Thoracic aorta (tissue), 2 donors: Measurements from ENCODE around the gene NR1H4. TPM values are rescaled to one million over a fixed set of nuclear protein-coding genes. Genes with fewer than 3 reads are reported as not detected.
"Not testable (repeated sequence)": the region's sequence is repeated elsewhere in the genome, so short reads cannot be mapped to it uniquely, and the experiment has no call there.

Source experiments
- ATAC-seq: fragments of 150-250 bp; one replicate; pipeline ENCODE4 v1.8.0; 2017; ENCODE audit warnings: low read depth; ENCODE audit not compliant: insufficient number of reproducible peaks, low FRiP score
- DNase-seq: peaks from one replicate; pipeline ENCODE4 v3.0.0-alpha.2; 2020; ENCODE audit warnings: low spot score
- H3K27ac ChIP-seq, 2 donors: fragments of 200-600 bp; sonication (generic); 1 replicate in 1 of 2; 2 replicates in 1 of 2; pipeline ENCODE4 v1.5.1; 2016; ENCODE audit warnings: mild to moderate bottlenecking in 2 of 2, moderate library complexity in 2 of 2
- H3K27me3 ChIP-seq: fragments of 200-600 bp; sonication (generic); replicated peaks from 2 replicates; pipeline ENCODE4 v1.6.0; 2016; ENCODE audit warnings: mild to moderate bottlenecking; ENCODE audit not compliant: insufficient read depth
- H3K36me3 ChIP-seq: fragments of 200-600 bp; sonication (generic); one replicate; pipeline ENCODE4 v1.5.1; 2016
- H3K4me1 ChIP-seq, 2 donors: fragments of 200-600 bp; sonication (generic); 1 replicate in 1 of 2; 2 replicates in 1 of 2; pipeline versions ENCODE4 v1.5.1 to v1.6.0; 2016; ENCODE audit warnings: low read depth in 2 of 2, mild to moderate bottlenecking in 1 of 2; ENCODE audit not compliant: control insufficient read depth in 1 of 2
- H3K4me3 ChIP-seq: fragments of 200-600 bp; sonication (generic); 2 replicates; pipeline ENCODE4 v1.5.1; 2016; ENCODE audit warnings: mild to moderate bottlenecking
- H3K9me3 ChIP-seq: fragments of 200-600 bp; sonication (generic); 2 replicates; pipeline ENCODE4 v1.5.1; 2016
- CTCF ChIP-seq: fragments of 200-600 bp; sonication (generic); IDR thresholded peaks from one replicate; pipeline ENCODE4 v1.5.1; 2019; ENCODE audit warnings: antibody characterized with exemption
- total RNA-seq, 2 donors: library from RNA; depleted of rRNA; stranded (reverse); fragments of >200 nt; gene quantifications; one replicate each; pipeline versions ENCODE4 v1.1.0 to v1.2.3, GENCODE V29; 2016

Gene NR1H4
- total RNA-seq: 1 to 10 TPM in 1 of 2 donors, not detected in 1; 1.9 TPM

GRCh38 chr12:100473716-100474150, at the start of gene NR1H4:
TSS of gene NR1H4 (plus strand) at chr12:100473866. CDS start at chr12:100493324, 19,458 bp downstream.
- Histone ChIP-seq H3K27me3 (no peaks in the 10 kb centered on the region), H3K4me3 (no peak within 1 kb of the TSS), H3K9me3 (no peaks in the 10 kb centered on the region), H3K4me1 (no peaks in the 10 kb centered on the region), H3K27ac (no peak within 1 kb of the TSS), H3K36me3 (no peaks in the 10 kb centered on the region)
- no peak for TF ChIP-seq CTCF
- ATAC-seq (no peak), DNase-seq (no peak)

DNA sequence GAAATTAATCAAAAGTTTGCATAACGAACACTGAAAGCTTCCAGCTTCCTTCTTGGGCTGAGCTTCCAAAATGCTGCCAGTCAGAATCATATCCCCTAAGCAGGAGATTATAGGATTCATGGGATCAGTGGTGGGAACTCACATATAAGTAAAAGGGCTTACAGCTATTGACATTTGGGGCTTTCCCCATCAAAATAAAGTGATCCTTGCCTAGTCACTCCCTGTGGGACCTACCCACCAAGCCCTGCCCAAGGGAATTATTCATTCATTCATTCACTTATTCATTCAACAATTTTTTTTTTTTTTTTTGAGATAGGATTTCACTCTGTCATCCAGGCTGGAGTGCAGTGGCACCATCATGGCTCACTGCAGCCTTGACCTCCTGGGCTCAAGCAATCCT, 47.5 kb upstream of the NR1H4 start:
- Histone ChIP-seq H3K4me3 (no peak overlapping the region), H3K27me3 (no peaks in the 10 kb centered on the region), H3K4me1 (no peaks in the 10 kb centered on the region), H3K27ac (no peak overlapping the region), H3K9me3 (no peaks in the 10 kb centered on the region), H3K36me3 (no peaks in the 10 kb centered on the region)
- TF ChIP-seq CTCF: no peak
- no peak for DNase-seq
- no peak for ATAC-seq

- DNase-seq: no peak
- H3K4me3 ChIP-seq: no peak overlapping the region
- no peaks in the 10 kb centered on the region for H3K27me3 ChIP-seq
- H3K9me3 ChIP-seq: no peaks in the 10 kb centered on the region
- H3K27ac ChIP-seq: no peak overlapping the region
- no peak for ATAC-seq
- H3K36me3 ChIP-seq: no peaks in the 10 kb centered on the region
- no peaks in the 10 kb centered on the region for H3K4me1 ChIP-seq
- no peak for TF ChIP-seq CTCF
Observed at GRCh38 chr12:100427078-100427477, 46.6 kb upstream of the NR1H4 start.

GRCh38 chr12:100430251-100430650, 43.4 kb upstream of the NR1H4 start:
- not testable (repeated sequence) for H3K4me3 ChIP-seq, H3K27ac ChIP-seq, H3K36me3 ChIP-seq, H3K4me1 ChIP-seq, H3K27me3 ChIP-seq, DNase-seq, ATAC-seq, H3K9me3 ChIP-seq

- no peaks in the 10 kb centered on the region for H3K36me3 ChIP-seq
- no peak for DNase-seq
- no peak overlapping the region for H3K4me3 ChIP-seq
- H3K27ac ChIP-seq: no peak overlapping the region
- no peaks in the 10 kb centered on the region for H3K27me3 ChIP-seq
- no peak for ATAC-seq
- no peaks in the 10 kb centered on the region for H3K9me3 ChIP-seq
- no peak for TF ChIP-seq CTCF
- no peaks in the 10 kb centered on the region for H3K4me1 ChIP-seq
Observed at GRCh38 chr12:100433701-100434100, 40.0 kb upstream of the NR1H4 start.

GRCh38 chr12:100434177-100434576, 39.5 kb upstream of the NR1H4 start:
- Histone ChIP-seq H3K36me3 (no peaks in the 10 kb centered on the region), H3K27ac (no peak overlapping the region), H3K4me3 (no peak overlapping the region), H3K9me3 (no peaks in the 10 kb centered on the region), H3K27me3 (no peaks in the 10 kb centered on the region), H3K4me1 (no peaks in the 10 kb centered on the region)
- DNase-seq (no peak), ATAC-seq (no peak)
- TF ChIP-seq CTCF: no peak
